Hematopoietic multipotent progenitor cell treated with erythropoietin and hydrocortisone succinate and interleukin-3 and kit ligand, for 15 days (in vitro differentiated cells): ENCODE measurements around the gene HSD17B3.
"Not testable (repeated sequence)": the region's sequence is repeated elsewhere in the genome, so short reads cannot be mapped to it uniquely, and the experiment has no call there.

Experiments
- DNase-seq: peaks from one replicate; pipeline ENCODE4 v3.0.0-alpha.2; 2015; ENCODE audit warnings: low spot score

HSD17B3 gene

GRCh38 chr9:96306958-96307357, 5.0 kb upstream of the HSD17B3 start:
- not testable (repeated sequence) for DNase-seq

- no peak for DNase-seq
Measured at GRCh38 chr9:96305171-96305570, 3.2 kb upstream of the HSD17B3 start.

GRCh38 chr9:96304230-96304629, 2.3 kb upstream of the HSD17B3 start:
- DNase-seq: no peak

DNA sequence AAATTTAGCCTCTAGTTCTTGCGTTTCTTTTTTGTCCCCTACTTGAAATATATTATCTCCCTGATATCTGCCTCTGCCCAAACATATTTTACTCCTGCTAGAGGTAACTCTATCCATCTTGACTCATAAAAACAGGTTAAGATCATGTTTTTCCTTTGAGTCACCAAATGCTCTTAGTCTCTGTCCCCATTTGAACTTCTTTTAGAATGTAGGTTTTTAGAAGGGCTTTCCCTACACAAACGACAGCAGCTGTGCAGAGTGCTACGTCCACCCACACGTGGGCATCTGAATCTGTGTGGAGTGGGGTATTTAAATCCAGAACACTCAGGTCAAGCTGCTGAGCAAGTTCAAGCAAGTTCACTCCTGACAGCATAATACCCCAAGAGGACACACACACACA, 2.2 kb downstream of the HSD17B3 start:
- DNase-seq: no peak

DNA sequence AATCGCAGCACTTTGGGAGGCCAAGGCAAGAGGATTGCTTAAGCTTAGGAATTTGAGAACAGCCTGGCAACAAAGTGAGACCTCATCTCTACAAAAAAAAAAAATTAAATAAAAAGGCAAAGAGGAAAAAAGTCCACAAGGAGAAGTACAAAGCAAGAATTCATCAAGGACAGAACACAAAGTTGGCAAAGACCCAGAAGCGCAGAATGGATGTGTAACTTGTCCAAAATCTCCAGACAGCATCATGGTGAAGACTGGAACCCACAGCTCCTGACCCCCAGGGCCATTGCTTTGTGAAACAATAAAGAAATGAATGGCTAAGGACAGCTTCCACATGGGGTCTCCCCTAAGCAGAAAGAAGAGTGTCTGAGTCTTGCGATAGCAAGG, 7.8 kb downstream of the HSD17B3 start:
- DNase-seq: no peak

- DNase-seq: no peak
Measured at GRCh38 chr9:96293498-96294158, 8.3 kb downstream of the HSD17B3 start.

DNA sequence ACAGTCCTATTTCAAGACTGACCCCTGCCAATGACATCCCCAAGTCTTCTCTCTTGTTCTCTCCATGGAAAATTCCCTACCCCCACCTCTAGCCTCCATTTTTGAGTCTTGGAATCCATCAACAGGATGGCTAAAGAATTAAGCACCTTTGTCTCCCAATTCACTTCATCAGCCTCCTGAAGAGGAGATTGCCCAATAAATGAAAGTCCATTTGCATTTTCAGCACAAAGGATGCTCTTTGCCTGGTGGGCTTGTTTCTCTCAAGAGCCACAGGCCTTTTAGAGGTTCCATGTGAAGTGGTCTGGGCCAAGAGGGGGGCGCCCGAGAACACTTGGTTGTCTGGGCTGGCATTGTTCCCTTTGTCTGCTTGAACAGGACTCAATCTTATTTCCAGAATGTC, 12.6 kb downstream of the HSD17B3 start:
- no peak for DNase-seq

DNA sequence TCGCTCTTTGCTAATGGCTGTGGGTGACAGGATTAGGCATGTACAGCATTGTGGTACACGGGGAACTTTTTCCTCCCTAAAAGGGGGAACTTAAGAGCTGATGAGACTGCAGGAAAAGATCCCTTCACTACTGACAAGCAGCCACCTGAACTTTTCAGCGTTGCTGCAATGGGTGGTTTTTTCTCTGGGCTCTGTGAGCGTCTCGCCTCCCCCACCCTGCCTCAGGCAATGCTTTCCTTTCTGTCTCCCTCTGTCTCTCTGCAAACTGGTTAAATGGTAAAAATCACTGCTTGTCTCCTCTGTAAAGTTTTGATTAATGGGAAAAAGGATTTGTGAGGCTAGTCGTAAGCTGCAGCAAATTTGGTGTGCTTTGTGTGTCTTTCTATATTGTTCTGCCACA, 20.3 kb downstream of the HSD17B3 start:
- DNase-seq: no peak

- DNase-seq: no peak
Measured at GRCh38 chr9:96279932-96280331, 22.0 kb downstream of the HSD17B3 start.

- no peak for DNase-seq
Measured at GRCh38 chr9:96274939-96275338, 27.0 kb downstream of the HSD17B3 start.

DNA sequence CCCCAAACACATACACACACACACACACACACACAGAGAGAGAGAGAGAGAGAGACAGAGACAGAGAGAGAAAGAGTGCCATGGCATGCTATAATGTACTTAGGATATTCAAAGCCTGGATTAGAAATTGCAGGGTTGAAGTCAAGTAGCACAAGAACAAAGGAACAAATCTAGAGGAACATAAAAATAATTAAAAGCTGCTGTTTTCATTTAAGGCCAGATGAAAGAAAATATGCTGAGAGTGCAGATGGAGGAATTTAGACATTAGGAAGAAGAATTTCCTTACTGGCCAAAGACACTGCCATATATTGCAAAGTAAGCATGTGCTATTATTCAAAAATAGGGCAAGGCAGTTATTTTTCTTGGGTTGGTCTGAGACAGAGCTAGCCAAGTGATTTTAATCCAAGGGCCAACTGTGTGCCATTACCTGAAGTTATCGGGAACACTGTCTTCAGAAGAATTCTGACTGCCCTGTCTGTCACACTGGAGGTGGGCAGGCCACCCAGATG, 31.7 kb downstream of the HSD17B3 start:
- DNase-seq: no peak

DNA sequence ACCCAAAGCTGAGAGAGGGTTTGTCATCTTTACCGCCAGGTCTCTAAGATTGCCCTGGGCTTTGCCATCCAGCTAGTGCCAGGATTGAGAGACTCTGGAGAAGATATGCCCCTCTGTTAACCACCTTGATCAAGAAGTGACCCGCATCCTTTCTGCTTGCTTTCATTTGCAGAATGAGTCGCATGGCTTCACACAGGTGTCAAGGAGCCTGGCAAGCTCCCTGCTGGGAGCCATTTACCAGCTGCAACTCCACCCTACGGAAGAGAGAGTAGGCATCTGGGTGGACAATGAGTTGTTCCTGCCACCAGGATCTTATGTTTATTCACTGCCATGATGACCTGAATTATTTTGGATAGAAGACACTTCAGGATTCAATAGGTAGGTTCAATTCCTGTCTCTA, 43.0 kb downstream of the HSD17B3 start:
- no peak for DNase-seq

DNA sequence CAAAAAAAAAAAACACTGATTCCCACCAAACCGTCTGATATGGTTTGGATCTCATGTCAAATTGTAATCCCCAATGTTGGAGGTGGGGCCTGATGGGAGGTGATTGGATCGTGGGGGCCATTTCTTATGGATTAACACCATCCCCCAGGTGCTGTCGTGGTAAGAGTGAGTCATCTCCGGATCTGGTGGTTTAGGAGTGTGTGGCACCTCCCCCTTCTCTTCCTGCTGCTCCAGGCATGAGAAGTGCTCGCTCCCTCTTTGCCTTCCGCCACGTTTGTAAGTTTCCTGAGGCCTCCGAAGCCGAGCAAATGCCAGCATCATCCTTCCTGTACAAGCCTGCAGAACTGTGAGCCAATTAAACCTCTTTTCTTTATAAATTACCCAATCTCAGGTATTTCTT, 45.2 kb downstream of the HSD17B3 start:
- DNase-seq: no peak

DNA sequence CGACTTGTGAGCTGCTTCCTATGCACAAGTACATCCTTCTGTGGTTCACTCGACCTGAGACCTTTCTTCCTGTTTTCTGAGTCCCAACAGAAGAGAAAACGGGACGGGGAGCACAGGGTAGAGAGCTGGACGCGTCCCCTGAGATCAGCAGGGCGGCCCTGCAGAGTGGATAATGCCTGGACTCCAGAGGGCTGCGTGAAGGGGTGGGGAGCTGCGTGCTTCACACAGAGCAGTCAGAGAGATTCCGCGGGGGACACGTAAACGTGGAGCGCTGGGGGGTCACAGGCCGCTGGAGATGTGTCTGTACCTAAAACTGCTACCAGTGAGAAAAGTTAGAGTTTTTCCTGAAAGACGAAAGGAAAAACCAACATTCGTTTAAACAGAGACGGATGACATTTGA, 46.3 kb downstream of the HSD17B3 start:
- no peak for DNase-seq

DNA sequence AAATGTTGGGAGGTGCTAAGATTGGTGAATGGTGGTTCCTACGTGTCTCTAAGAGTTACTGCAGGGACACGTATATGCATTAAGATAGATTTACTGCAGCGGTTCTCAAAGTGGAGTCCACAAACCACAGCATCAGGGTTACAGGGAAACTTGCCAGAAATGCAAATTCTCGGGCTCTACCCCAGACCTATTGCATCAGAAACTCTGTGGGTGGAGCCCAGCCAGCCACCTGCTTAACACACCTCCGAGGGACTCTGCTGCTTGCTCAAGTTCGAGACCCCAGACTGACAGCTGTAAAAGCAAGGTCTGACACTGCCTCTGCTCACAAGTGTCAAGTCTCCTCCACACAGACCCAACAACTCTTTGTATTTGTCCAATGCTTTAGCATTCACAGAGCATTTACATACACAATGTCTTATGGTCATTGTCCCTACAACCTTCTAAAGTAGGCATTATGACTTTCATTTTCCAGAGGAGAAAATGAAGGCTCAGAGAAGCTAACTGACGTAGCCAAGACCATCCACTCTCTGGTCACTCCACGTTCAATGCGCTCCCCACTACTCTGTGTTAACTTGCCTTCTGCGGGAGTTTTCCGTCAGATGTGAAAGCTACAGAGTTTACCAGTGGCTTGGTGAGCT, 48.8 kb downstream of the HSD17B3 start:
- DNase-seq: no peak

DNA sequence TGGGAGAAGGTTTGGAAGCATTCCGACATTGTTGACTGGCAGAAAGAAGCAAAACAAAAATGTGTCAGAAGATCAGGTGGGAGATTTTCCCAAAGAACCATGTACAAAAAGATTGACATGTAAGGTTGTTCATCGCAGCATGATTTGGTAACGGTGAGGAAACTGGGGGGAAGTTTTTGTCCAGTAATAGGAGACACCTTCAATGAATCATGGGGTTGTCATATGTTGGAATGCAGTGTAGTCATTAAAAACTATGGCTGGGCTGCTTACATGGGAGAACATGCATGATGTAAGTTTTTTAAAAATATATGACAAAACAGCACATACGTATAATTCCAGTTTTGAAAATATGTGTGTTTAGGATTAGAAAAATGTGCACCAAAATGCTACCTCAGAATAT, 50.5 kb downstream of the HSD17B3 start:
- DNase-seq: no peak

- DNase-seq: no peak
Measured at GRCh38 chr9:96249746-96250145, 52.2 kb downstream of the HSD17B3 start.

- no peak for DNase-seq
Measured at GRCh38 chr9:96246267-96246671, 55.7 kb downstream of the HSD17B3 start.

DNA sequence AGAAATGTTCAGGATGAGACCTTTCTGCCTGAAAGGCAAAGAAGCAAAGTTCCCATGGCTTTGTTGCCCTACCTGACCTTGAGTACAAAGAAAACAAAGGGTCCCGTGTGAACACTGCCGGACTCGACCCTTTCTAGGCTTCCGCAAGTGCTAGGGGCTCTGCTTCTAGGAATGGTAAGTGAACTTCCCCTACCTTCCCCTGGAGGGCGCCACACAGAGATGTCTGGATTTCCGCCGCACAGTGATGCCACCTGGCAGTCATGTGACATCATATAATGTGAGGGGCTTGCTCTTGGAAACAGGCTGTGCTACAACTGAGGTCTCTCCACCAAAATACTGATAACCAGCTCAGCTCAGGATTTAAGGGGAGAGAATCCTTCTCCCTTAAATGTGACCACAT, 56.6 kb downstream of the HSD17B3 start:
- DNase-seq: no peak

DNA sequence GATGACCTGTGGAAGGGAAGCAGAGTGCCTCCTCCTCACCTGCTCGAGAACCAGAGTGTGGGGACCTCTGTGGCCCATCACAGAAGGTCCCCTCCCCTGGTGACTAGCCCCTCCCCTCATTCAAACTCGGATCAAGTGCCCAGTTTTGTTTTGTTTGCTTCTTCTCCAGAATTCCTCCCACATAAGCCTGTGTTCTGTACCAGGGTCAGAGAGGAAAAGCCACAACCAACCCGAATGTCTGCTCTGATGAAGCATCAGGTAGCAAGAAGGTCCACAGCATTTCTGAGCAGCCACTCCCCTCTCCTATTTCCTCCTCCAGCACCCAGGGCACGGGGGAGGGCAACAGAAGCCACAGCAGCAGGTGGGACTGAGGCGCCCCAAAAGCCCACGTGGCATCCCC, 58.2 kb downstream of the HSD17B3 start:
- no peak for DNase-seq

DNA sequence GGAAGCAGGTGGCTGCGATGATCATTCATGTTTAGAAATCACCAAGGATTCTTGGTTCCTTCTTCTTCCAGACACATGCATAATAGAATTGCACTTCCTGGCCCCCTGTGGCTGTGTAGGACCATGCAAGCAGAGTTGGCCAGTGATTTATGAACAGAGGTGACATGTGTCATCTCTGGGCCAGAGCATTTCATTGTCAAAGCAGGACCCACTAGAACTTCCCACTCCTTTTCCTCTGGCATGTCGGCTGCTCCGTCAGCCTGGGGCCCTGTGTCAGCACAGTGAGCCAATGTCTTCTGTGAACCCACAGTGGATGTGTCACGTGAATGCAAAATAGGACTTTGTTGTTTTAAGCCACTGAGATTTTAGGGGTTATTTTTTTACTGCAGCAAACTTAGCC, 59.2 kb downstream of the HSD17B3 start:
- DNase-seq: no peak

- DNase-seq: no peak
Measured at GRCh38 chr9:96241391-96241809, 60.6 kb downstream of the HSD17B3 start.

DNA sequence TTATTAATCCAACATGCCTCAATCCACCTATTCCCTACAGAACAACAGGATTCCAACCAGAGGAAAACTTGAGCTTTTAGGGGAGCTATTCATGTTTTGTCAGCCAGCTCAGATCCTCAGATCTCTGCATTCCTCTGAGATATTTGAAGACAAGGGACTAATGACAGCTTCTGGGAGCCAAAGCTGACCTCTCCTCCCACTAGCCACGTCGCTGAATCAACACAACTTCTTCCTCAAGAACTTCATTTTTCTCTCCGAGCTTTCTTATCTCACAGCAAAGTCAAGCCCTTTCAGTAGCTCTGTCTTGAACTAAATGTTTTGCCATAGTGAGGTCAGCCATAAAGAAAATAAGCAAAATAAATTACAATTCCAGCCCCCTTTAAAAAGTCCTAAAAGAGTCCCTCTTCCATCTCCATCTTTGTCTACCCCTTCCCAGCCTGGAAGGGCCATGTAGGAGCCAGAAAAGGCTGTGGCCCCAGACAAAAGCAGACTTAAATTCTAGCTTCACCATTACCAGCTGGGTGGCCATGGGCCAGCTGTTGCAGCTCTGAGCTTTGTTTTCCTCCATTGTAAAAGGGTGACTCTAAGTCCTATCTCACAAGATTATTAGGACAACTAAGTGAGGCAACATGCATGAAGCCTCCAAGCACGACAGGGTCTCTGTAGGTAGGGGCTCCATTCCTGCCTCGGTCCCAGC, 65.0 kb downstream of the HSD17B3 start:
- DNase-seq: no peak
